Smooth muscle cell (in vitro differentiated cells): ENCODE data around the gene ZSWIM1. TPM values are rescaled to one million over a fixed set of nuclear protein-coding genes. Genes with fewer than 3 reads are reported as not detected.

Source experiments
- DNase-seq: peaks from one replicate; lab custom pipeline; 2025; ENCODE audit not compliant: unreplicated experiment; lab: John Stamatoyannopoulos, UW
- H2AFZ ChIP-seq: fragments of 200-600 bp; sonication (generic); 2 replicates; pipeline ENCODE4 v1.6.0; 2016; ENCODE audit warnings: antibody characterized with exemption, low read depth, mild to moderate bottlenecking
- H3F3A ChIP-seq: fragments of 200-600 bp; sonication (generic); 2 replicates; pipeline ENCODE4 v1.6.0; 2017; ENCODE audit warnings: antibody characterized with exemption, low read depth
- H3K27ac ChIP-seq: fragments of 200-600 bp; sonication (generic); 2 replicates; pipeline ENCODE4 v1.5.1; 2016; ENCODE audit warnings: low read depth, mild to moderate bottlenecking
- H3K27me3 ChIP-seq: fragments of 200-600 bp; sonication (generic); 2 replicates; pipeline ENCODE4 v1.6.1; 2016; ENCODE audit warnings: low read depth, mild to moderate bottlenecking
- H3K36me3 ChIP-seq: fragments of 200-600 bp; sonication (generic); 2 replicates; pipeline ENCODE4 v1.5.1; 2016; ENCODE audit warnings: low read depth
- H3K4me1 ChIP-seq: fragments of 200-600 bp; sonication (generic); 2 replicates; pipeline ENCODE4 v1.5.1; 2016; ENCODE audit warnings: low read depth
- H3K4me2 ChIP-seq: fragments of 200-600 bp; sonication (generic); 2 replicates; pipeline ENCODE4 v1.6.0; 2016; ENCODE audit warnings: mild to moderate bottlenecking
- H3K4me3 ChIP-seq: fragments of 200-600 bp; sonication (generic); 2 replicates; pipeline ENCODE4 v1.5.1; 2016; ENCODE audit warnings: mild to moderate bottlenecking
- H3K79me2 ChIP-seq: fragments of 200-600 bp; sonication (generic); 2 replicates; pipeline ENCODE4 v1.6.0; 2016; ENCODE audit warnings: low read depth, mild to moderate bottlenecking
- H3K9ac ChIP-seq: fragments of 200-600 bp; sonication (generic); 2 replicates; pipeline ENCODE4 v1.6.0; 2016; ENCODE audit warnings: low read depth
- H3K9me3 ChIP-seq: fragments of 200-600 bp; sonication (generic); replicated peaks from 2 replicates; pipeline ENCODE4 v1.5.1; 2016; ENCODE audit warnings: low read depth
- H4K20me1 ChIP-seq: fragments of 200-600 bp; sonication (generic); 2 replicates; pipeline ENCODE4 v1.6.0; 2016; ENCODE audit warnings: low read depth
- WGBS: methylation state at CpG from one replicate; pipeline ENCODE4 v1.1.7; 2016; ENCODE audit warnings: low lambda C conversion rate; 5-methylcytosine and 5-hydroxymethylcytosine counted together
- polyA plus RNA-seq: library from polyadenylated mRNA; unstranded; fragments of >200 nt; fragmentation: Nextera tagmentation; extraction: Ambion mirVana; gene quantifications from 2 replicates; pipeline ENCODE4 v1.2.1, GENCODE V29; 2016
- total RNA-seq: library from RNA; depleted of rRNA; stranded (reverse); fragments of >200 nt; gene quantifications from 2 replicates; pipeline ENCODE4 v1.2.3, GENCODE V29; 2014
- TF ChIP-seq, protein P1 (sequence below): fragments of 200-600 bp; sonication (generic); IDR thresholded peaks from 2 replicates; pipeline ENCODE4 v1.5.1; 2017; ENCODE audit warnings: borderline replicate concordance, mild to moderate bottlenecking, antibody characterized with exemption; ENCODE audit not compliant: insufficient read depth, poor library complexity, severe bottlenecking

Gene ZSWIM1
- total and polyA plus RNA-seq, 2 experiments from 2014 or later = 5.7 to 12.2 TPM

DNA sequence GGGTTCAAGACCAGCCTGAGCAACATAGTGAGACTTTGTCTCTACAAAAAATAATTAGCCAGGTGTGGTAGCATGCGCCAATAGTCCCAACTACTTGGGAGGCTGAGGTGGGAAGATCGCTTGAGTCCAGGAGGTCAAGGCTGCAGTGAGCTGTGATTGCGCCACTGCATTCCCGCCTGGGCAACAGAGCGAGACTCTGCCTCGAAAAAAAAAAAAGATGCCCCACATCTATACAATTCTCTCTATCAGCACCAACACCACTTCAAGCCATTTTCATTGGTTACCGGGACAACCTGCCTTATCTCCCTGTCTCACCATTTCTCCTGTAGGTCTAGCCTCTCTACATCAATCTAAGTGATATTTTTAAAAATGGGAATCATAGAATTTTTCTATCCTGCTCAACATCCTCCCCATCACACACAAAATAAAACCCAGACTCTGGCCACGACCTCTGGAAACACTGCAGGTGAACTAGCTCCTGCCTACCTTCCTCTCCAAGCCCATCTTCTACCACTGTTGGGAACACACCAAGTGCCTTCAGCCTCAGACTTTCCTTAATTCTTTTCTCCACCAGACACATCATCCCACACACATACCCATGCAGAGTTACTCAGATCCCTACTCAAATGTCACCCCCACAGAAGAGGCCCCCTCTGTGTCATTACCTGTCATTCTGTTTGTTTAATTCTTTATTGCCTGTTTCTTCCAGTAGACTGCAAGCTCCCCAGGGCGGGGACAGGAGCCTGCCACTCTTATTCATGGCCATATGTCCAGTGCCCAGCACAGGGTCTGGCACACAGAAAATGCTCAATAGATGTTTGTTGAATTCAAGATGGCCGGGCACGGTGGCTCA, 40.5 kb downstream of the ZSWIM1 start:
- Histone ChIP-seq H3F3A (peaks cover 36% of the 10 kb centered on the region), H3K4me3 (no peak overlapping the region), H3K9me3 (no peaks in the 10 kb centered on the region), H3K9ac (no peak overlapping the region), H3K4me2 (peak overlapping the region; percentile 41), H3K36me3 (no peaks in the 10 kb centered on the region), H3K79me2 (no peaks in the 10 kb centered on the region), H2AFZ (no peak overlapping the region), H3K27ac (peak overlapping the region; percentile 94), H3K27me3 (no peaks in the 10 kb centered on the region), H3K4me1 (peaks cover 27% of the 10 kb centered on the region), H4K20me1 (no peaks in the 10 kb centered on the region)
- TF ChIP-seq, protein P1, sequence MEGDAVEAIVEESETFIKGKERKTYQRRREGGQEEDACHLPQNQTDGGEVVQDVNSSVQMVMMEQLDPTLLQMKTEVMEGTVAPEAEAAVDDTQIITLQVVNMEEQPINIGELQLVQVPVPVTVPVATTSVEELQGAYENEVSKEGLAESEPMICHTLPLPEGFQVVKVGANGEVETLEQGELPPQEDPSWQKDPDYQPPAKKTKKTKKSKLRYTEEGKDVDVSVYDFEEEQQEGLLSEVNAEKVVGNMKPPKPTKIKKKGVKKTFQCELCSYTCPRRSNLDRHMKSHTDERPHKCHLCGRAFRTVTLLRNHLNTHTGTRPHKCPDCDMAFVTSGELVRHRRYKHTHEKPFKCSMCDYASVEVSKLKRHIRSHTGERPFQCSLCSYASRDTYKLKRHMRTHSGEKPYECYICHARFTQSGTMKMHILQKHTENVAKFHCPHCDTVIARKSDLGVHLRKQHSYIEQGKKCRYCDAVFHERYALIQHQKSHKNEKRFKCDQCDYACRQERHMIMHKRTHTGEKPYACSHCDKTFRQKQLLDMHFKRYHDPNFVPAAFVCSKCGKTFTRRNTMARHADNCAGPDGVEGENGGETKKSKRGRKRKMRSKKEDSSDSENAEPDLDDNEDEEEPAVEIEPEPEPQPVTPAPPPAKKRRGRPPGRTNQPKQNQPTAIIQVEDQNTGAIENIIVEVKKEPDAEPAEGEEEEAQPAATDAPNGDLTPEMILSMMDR = no peak
- no peak for DNase-seq
- 84% methylated on average over 11 of the region's 11 CpGs for WGBS

DNA sequence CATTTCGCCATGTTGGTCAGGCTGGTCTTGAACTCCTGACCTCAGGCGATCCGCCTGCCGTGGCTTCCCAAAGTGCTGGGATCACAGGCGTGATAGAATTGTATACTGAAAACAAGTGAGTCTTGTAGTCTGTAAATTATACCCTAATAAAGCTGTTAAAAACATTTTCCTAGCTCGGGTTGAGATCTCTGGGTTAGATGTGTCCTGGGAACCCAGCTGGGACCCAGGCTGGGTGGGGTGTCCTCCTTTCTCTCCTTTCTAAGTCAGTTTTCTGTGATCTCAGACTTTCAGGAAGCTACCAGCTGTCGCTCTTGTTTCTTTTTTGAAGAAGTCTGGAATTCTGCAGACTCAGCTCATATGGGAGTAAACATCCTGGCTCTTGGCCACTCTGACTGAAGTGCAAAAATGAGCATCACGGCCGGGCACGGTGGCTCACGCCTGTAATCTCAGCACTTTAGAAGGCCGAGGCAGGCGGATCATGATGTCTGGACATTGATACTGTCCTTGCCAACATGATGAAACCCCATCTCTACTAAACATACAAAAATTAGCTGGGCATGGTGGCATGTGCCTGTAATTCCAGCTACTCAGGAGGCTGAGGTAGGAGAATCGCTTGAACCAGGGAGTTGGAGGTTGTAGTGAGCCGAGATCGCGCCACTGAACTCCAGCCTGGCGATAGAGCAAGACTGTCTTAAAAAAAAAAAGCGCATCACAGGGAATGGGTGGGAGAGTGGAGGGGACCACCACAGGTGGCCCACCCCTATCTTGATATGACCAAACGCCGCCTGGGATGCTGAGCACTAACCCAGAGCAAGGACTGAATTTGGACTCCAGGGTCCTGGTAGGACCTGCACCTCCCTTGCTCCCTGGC, 43.6 kb downstream of the ZSWIM1 start:
- Histone ChIP-seq H3K79me2 (no peaks in the 10 kb centered on the region), H3K27ac (peak overlapping the region; percentile 75), H3K4me1 (peaks cover 23% of the 10 kb centered on the region), H2AFZ (no peak overlapping the region), H3K9me3 (no peaks in the 10 kb centered on the region), H3F3A (peaks cover 34% of the 10 kb centered on the region), H3K9ac (no peak overlapping the region), H3K27me3 (no peaks in the 10 kb centered on the region), H3K36me3 (no peaks in the 10 kb centered on the region), H3K4me2 (peak overlapping the region; percentile 71), H4K20me1 (no peaks in the 10 kb centered on the region), H3K4me3 (no peak overlapping the region)
- no peak for DNase-seq
- 56% methylated on average over 21 of the region's 21 CpGs for WGBS
- TF ChIP-seq, protein P1 = no peak

DNA sequence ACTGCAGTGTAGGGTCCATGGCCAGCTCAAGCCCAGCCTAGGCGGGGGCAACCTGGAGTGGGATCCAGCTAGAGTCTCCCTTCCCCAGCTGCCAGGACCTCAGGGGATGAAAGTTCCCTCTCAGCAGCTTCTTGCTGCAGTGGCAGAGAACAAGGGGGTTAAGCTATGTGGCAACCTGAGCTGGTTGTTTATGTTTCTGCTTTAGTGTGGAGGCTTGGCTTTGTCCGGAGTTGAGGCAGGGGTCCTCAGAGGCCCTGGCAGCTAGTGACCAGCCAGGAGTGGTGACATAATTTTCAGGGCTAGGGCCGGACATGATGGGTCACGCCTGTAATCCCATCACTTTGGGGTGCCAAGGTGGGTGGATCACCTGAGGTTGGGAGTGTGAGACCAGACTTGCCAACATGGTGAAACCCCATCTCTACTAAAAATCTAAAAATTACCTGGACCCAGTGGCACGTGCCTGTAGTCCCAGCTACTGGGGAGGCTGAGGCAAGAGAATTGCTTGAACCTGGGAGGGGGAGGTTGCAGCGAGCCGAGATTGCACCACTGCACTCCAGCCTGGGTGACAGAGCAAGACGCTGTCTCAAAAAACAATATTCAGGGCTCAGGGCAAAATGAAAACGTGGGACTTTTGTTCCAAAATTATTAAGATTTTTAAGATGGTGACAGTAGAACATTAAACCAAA, 44.9 kb downstream of the ZSWIM1 start:
- DNase-seq = no peak
- H3K27ac ChIP-seq = no peak overlapping the region
- H2AFZ ChIP-seq = no peak overlapping the region
- TF ChIP-seq, protein P1 = no peak
- no peak overlapping the region for H3K9ac ChIP-seq
- H3K79me2 ChIP-seq = no peaks in the 10 kb centered on the region
- no peaks in the 10 kb centered on the region for H3K27me3 ChIP-seq
- 83% methylated on average over 9 of the region's 9 CpGs for WGBS
- H4K20me1 ChIP-seq = no peaks in the 10 kb centered on the region
- H3K36me3 ChIP-seq = no peaks in the 10 kb centered on the region
- no peak overlapping the region for H3K4me2 ChIP-seq
- H3K9me3 ChIP-seq = no peaks in the 10 kb centered on the region
- peaks cover 16% of the 10 kb centered on the region for H3K4me1 ChIP-seq
- peaks cover 30% of the 10 kb centered on the region for H3F3A ChIP-seq
- no peak overlapping the region for H3K4me3 ChIP-seq
